Measurements from ENCODE around the gene HMGB4. TPM values are rescaled to one million over a fixed set of nuclear protein-coding genes. Genes with fewer than 3 reads are reported as not detected.

The HMGB4 gene
- total and polyA plus RNA-seq, 2 experiments from 2014 or later: not detected

- no peak overlapping the region for H3K4me3 ChIP-seq
- H3K27ac ChIP-seq: no peak overlapping the region
- no peaks in the 10 kb centered on the region for H3K36me3 ChIP-seq
- DNase-seq (ENCODE audit: low read depth in 1 of 2, low spot score in 1 of 2): no peak
- no peaks in the 10 kb centered on the region for H3K27me3 ChIP-seq
- no peaks in the 10 kb centered on the region for H3K9me3 ChIP-seq (ENCODE audit: low read depth)
- no peak for TF ChIP-seq CTCF (IDR thresholded peaks at IDR 0.05; ENCODE audit: low read depth, low read length)
- no peaks in the 10 kb centered on the region for H3K4me1 ChIP-seq (ENCODE audit: low read depth)
These were observed 39.6 kb upstream of the HMGB4 start for GRCh38 chr1:33824321-33824720.

- Histone ChIP-seq H3K4me1 (ENCODE audit: low read depth) (no peaks in the 10 kb centered on the region), H3K9me3 (ENCODE audit: low read depth) (no peaks in the 10 kb centered on the region), H3K4me3 (no peak overlapping the region), H3K27me3 (no peaks in the 10 kb centered on the region), H3K36me3 (no peaks in the 10 kb centered on the region), H3K27ac (no peak overlapping the region)
- no peak for DNase-seq (ENCODE audit: low read depth in 1 of 2, low spot score in 1 of 2)
- no peak for TF ChIP-seq CTCF (IDR thresholded peaks at IDR 0.05; ENCODE audit: low read depth, low read length)
These were observed 38.9 kb upstream of the HMGB4 start for GRCh38 chr1:33824971-33825370.

- Histone ChIP-seq H3K9me3 (ENCODE audit: low read depth) (no peaks in the 10 kb centered on the region), H3K36me3 (no peaks in the 10 kb centered on the region), H3K27me3 (no peaks in the 10 kb centered on the region), H3K4me1 (ENCODE audit: low read depth) (no peaks in the 10 kb centered on the region), H3K27ac (no peak overlapping the region), H3K4me3 (no peak overlapping the region)
- no peak for TF ChIP-seq CTCF (IDR thresholded peaks at IDR 0.05; ENCODE audit: low read depth, low read length)
- DNase-seq (ENCODE audit: low read depth in 1 of 2, low spot score in 1 of 2): no peak
These were observed 38.4 kb upstream of the HMGB4 start for GRCh38 chr1:33825506-33825905.

GRCh38 chr1:33826311-33826710 lies 37.6 kb upstream of the HMGB4 start:
- no peak overlapping the region for H3K4me3 ChIP-seq
- no peak for DNase-seq (ENCODE audit: low read depth in 1 of 2, low spot score in 1 of 2)
- H3K27ac ChIP-seq: no peak overlapping the region
- no peaks in the 10 kb centered on the region for H3K9me3 ChIP-seq (ENCODE audit: low read depth)
- H3K27me3 ChIP-seq: no peaks in the 10 kb centered on the region
- no peaks in the 10 kb centered on the region for H3K4me1 ChIP-seq (ENCODE audit: low read depth)
- TF ChIP-seq CTCF (IDR thresholded peaks at IDR 0.05; ENCODE audit: low read depth, low read length): no peak
- no peaks in the 10 kb centered on the region for H3K36me3 ChIP-seq

GRCh38 chr1:33826711-33827110 lies 37.2 kb upstream of the HMGB4 start:
- Histone ChIP-seq H3K4me3 (no peak overlapping the region), H3K9me3 (ENCODE audit: low read depth) (no peaks in the 10 kb centered on the region), H3K27me3 (no peaks in the 10 kb centered on the region), H3K4me1 (ENCODE audit: low read depth) (no peaks in the 10 kb centered on the region), H3K27ac (no peak overlapping the region), H3K36me3 (no peaks in the 10 kb centered on the region)
- no peak for TF ChIP-seq CTCF (IDR thresholded peaks at IDR 0.05; ENCODE audit: low read depth, low read length)
- no peak for DNase-seq (ENCODE audit: low read depth in 1 of 2, low spot score in 1 of 2)

GRCh38 chr1:33828059-33828458 lies 35.8 kb upstream of the HMGB4 start:
- DNase-seq (ENCODE audit: low read depth in 1 of 2, low spot score in 1 of 2): no peak
- no peaks in the 10 kb centered on the region for H3K27me3 ChIP-seq

More at GRCh38 chr1:33828059-33828458, 35.8 kb upstream of the HMGB4 start:
- Histone ChIP-seq H3K9me3 (ENCODE audit: low read depth) (no peaks in the 10 kb centered on the region), H3K4me3 (no peak overlapping the region), H3K4me1 (ENCODE audit: low read depth) (no peaks in the 10 kb centered on the region), H3K36me3 (no peaks in the 10 kb centered on the region), H3K27ac (no peak overlapping the region)
- TF ChIP-seq CTCF (IDR thresholded peaks at IDR 0.05; ENCODE audit: low read depth, low read length): no peak

Measured in cardiac muscle cell (in vitro differentiated cells and primary cell).